Activated naive CD8-positive, alpha-beta T cell treated with anti-CD3 and anti-CD28 coated beads, Interleukin-2, amount 50 U/mL, for 24 hours (primary cell): Measurements from ENCODE around the gene FAM222B.
A peak's percentile ranks its signal among the peaks of the same experiment; 100 is the strongest.
"Not testable (repeated sequence)": the region's sequence is repeated elsewhere in the genome, so short reads cannot be mapped to it uniquely, and the experiment has no call there.

Source experiments
- ATAC-seq: fragments of 150-1000 bp; cut with Tn5 transposase; one replicate; pipeline ENCODE4 v1.10.0; 2021
- DNase-seq: peaks from one replicate; pipeline ENCODE4 v3.0.0; 2021
- H3K27ac Mint-ChIP-seq: one replicate; pipeline ENCODE4 v1.8.0; 2021; ENCODE audit warnings: mild to moderate bottlenecking, mixed read lengths
- H3K27me3 Mint-ChIP-seq: one replicate; pipeline ENCODE4 v1.8.0; 2021; ENCODE audit warnings: mixed read lengths
- H3K36me3 Mint-ChIP-seq: one replicate; pipeline ENCODE4 v1.8.0; 2021; ENCODE audit warnings: low read depth, mixed read lengths
- H3K4me1 Mint-ChIP-seq: one replicate; pipeline ENCODE4 v1.8.0; 2021; ENCODE audit warnings: mixed read lengths
- H3K4me3 Mint-ChIP-seq: one replicate; pipeline ENCODE4 v1.8.0; 2021; ENCODE audit warnings: mild to moderate bottlenecking, moderate library complexity, mixed read lengths
- H3K9me3 Mint-ChIP-seq: one replicate; pipeline ENCODE4 v1.8.0; 2021; ENCODE audit warnings: mixed read lengths

FAM222B gene

DNA sequence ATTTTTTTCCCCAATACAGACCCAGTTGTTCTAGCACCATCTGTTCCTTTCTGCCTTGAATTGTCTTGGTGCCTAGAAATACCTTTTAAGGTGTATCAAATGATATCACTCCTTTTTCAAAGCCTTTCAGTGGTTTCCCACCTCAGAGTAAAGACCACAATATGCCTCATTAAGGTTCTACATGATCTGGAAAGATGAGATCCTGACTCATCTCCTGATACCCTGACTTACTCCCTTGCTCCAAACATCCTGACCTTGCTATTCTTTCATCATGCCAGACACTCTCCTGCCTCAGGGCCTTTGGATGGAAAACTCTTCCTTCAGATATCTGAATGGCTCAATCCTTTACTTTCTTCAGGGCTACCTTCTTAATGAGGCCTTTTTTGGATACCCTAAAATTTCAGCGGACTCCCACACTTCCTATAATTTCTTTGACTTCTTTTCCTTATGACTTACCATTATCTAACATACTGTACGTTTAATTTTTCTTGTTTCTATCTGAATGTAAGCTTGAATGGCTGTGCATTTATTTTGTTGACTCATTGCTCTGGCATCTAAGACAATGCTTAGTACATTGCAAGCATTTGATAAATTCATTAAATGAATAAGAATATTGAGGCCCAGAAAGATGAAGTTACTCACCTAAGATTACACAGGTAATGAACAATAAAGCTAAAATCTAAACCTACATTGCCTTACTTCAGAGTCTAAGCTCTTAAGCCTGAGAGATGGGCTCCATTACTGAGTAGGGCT is 35.7 kb upstream of the FAM222B start:
- no peaks in the 10 kb centered on the region for H3K9me3 Mint-ChIP-seq
- H3K27ac Mint-ChIP-seq: peak overlapping the region; percentile 7
- no peaks in the 10 kb centered on the region for H3K27me3 Mint-ChIP-seq
- H3K36me3 Mint-ChIP-seq: peaks cover 18% of the 10 kb centered on the region
- no peak overlapping the region for H3K4me3 Mint-ChIP-seq
- ATAC-seq: peak; percentile 67
- peaks cover 32% of the 10 kb centered on the region for H3K4me1 Mint-ChIP-seq
- no peak for DNase-seq

DNA sequence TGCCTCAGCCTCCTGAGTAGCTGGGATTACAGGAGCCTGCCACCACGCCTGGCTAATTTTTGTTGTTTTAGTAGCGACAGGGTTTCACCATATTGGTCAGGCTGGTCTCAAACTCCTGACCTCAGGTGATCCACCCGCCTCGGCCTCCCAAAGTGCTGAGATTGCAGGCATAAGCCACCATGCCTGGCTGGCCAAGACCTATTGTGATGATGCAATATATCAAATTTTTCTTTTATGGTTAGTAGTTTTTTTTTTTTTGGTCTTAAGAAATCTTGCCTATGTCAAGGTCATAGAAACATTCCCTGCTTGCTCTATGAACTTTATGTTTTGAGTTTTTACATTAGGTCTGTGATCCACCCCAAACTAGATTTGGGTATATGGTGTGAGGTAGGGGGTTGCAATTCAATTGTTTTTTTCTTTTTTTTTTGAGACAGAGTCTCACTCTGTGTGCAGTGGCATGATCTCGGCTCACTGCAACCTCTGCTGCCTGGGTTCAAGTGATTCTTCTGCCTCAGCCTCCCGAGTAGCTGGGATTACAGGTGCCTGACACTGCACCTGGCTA is 34.6 kb upstream of the FAM222B start:
- Mint-ChIP-seq H3K36me3 (peaks cover 13% of the 10 kb centered on the region), H3K4me1 (peaks cover 32% of the 10 kb centered on the region)
- not testable (repeated sequence) for H3K27ac Mint-ChIP-seq, ATAC-seq, H3K27me3 Mint-ChIP-seq, DNase-seq, H3K4me3 Mint-ChIP-seq, H3K9me3 Mint-ChIP-seq

DNA sequence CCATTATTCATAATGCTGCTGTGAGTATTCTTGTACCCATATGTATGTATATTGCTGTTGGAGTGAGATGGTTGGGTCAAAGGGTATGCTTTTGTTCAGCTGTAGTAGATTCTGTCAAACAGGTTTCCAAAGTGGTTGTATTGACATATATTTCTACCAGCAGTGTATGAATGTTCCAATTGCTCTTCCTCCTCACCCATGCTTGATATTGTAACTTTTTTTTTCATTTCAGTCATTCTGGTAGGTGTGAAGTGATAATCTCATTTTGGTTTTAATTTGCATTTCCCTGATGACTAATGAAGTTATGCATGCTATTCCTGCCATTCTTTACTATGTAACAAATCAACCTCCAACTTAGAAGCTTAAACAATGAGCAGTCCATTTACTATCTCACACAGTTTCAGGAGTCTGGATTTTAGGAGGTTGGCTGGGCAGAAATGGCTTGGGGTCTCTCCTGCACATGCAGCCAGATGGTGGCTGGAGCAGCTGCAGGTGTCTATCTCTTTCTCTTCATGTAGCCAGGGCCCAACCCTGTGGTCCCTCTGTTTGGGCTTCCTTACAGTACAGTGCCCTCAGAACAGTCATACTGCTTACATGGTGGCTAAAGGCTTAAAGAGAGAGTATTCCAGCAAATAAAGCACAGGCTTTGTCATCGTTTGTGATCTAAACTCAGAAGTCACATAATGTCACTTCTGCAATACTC is 33.4 kb upstream of the FAM222B start:
- DNase-seq (no peak), ATAC-seq (peak; percentile 64)
- Mint-ChIP-seq H3K36me3 (peaks cover 11% of the 10 kb centered on the region), H3K27ac (no peak overlapping the region), H3K9me3 (no peaks in the 10 kb centered on the region), H3K4me1 (peaks cover 43% of the 10 kb centered on the region), H3K27me3 (no peaks in the 10 kb centered on the region), H3K4me3 (no peak overlapping the region)

DNA sequence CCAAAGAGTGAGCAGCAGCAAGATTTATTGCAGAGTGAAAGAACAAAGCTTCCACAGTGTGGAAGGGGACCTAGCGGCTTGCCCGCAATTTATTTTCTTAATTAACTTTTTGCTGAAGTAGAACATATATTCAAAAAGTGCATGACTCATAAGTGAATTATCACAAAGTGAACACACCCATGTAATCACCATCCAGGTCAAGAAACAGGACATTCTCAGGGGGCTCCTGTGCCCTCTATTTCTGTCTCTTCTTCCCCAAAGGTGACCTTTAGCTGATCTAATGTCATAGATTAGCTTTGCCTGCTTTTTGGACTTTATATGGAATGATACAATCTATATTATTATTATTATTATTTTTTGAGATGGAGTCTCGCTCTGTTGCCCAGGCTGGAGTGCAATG is 32.2 kb upstream of the FAM222B start:
- Mint-ChIP-seq H3K4me3 (no peak overlapping the region), H3K9me3 (no peaks in the 10 kb centered on the region), H3K27ac (no peak overlapping the region), H3K4me1 (peaks cover 45% of the 10 kb centered on the region), H3K27me3 (no peaks in the 10 kb centered on the region), H3K36me3 (peaks cover 6% of the 10 kb centered on the region)
- DNase-seq: no peak
- no peak for ATAC-seq

DNA sequence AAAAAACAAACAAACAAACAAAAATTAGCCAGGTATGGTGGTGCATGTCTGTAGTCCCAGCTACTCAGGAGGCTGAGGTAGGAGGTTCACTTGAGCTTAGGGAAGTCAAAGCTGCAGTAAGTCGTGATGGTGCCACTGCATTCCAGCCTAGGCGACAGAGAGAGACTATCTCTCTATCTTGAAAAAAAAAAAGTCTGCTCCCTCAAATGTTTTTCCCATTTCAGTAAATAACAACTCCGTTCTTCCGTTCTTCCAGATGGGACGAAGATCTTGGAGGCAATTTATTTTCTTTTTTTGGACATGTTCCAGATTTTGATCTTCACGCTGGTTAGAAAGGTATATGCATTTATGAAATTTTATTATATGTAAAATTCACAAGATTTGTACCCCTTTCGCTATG is 31.2 kb upstream of the FAM222B start:
- ATAC-seq (no peak), DNase-seq (no peak)
- H3K4me1 Mint-ChIP-seq: peaks cover 45% of the 10 kb centered on the region
- H3K4me3 Mint-ChIP-seq: no peak overlapping the region
- peaks cover 3% of the 10 kb centered on the region for H3K36me3 Mint-ChIP-seq
- no peak overlapping the region for H3K27ac Mint-ChIP-seq
- H3K9me3 Mint-ChIP-seq: no peaks in the 10 kb centered on the region
- no peaks in the 10 kb centered on the region for H3K27me3 Mint-ChIP-seq

DNA sequence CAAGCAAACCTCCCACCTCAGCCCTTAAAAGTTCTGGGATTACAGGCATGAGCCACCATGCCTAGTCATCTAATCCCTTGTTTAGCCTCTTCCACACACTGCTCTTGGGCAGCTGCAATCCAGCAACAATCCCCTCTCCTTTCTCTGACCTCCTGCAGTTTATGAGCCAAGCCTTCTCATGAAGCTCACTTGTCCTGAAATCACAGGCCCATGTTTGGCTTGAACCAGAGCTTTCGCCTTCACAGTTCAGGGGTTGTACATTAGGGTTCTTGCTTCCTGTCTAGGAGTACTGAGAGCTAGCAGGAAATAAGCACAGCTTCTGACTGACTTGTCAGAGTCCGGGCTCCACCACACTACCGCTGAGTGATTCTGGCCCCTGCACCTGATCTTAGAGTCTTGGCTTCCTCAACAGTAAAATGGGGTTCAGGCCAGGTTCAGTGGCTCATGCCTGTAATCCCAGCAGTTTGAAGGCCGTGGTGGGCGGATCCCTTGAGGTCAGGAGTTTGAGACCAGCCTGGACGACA is 28.5 kb upstream of the FAM222B start:
- ATAC-seq: peak; percentile 70
- Mint-ChIP-seq H3K27me3 (no peaks in the 10 kb centered on the region), H3K27ac (peak overlapping the region; percentile 78), H3K36me3 (no peaks in the 10 kb centered on the region), H3K4me3 (no peak overlapping the region), H3K4me1 (peaks cover 21% of the 10 kb centered on the region), H3K9me3 (no peaks in the 10 kb centered on the region)
- peak; percentile 30 for DNase-seq

DNA sequence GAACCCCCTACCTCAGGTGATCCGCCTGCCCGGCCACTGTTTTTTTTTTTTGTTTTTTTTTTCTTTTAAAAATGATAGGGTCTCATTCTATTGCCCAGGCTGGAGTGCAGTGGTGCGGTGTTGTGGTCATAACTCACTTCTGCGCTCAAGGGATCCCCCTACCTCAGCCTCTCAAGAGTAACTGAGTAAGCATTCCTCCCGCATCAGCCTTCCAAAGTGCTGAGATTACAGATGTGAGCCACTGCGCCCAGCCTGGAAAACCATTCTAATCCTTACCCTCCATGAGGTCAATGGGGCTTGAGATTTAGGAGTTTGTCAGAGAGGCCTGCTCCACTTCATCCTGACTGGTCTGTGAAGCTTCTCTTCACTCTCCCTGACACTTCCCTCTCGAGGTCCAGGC is 24.7 kb upstream of the FAM222B start:
- Mint-ChIP-seq H3K9me3 (no peaks in the 10 kb centered on the region), H3K4me1 (peaks cover 16% of the 10 kb centered on the region), H3K4me3 (no peak overlapping the region), H3K27me3 (no peaks in the 10 kb centered on the region), H3K36me3 (no peaks in the 10 kb centered on the region), H3K27ac (no peak overlapping the region)
- no peak for DNase-seq
- no peak for ATAC-seq

DNA sequence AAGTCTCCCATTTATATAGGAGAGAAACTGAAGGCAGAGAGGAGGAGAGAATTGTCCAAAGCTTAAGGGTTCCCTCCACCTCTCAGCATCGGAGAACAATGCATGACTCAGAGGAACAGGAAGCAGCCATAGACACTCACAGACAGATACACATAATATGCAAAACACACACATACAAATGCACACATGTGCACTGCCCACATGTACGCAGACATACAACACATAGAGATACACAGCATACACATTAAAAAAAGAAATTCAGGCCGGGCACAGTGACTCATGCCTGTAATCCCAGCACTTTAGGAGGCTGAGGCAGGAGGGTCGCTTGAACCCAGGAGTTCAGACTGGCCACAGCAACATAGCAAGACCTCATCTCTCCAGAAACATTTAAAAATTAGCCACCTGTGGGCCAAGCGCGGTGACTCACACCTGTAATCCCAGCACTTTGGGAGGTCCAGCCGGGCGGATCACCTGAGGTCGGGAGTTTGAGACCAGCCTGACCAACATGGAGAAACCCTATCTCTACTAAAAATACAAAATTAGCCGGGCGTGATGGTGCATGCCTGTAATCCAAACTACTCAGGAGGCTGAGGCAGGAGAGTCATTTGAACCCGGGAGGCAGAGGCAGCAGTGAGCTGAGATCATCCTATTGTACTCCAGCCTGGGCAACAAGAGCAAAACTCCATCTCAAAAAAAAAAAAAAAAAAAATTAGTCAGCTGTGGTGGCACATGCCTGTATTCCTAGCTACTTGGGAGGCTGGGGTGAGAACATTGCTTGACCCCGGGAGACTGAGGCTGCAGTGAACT is 23.6 kb upstream of the FAM222B start:
- DNase-seq (no peak), ATAC-seq (no peak)
- H3K9me3 Mint-ChIP-seq: no peaks in the 10 kb centered on the region
- peaks cover 6% of the 10 kb centered on the region for H3K4me1 Mint-ChIP-seq
- H3K4me3 Mint-ChIP-seq: no peak overlapping the region
- no peaks in the 10 kb centered on the region for H3K36me3 Mint-ChIP-seq
- H3K27me3 Mint-ChIP-seq: no peaks in the 10 kb centered on the region
- H3K27ac Mint-ChIP-seq: peak overlapping the region; percentile 40

DNA sequence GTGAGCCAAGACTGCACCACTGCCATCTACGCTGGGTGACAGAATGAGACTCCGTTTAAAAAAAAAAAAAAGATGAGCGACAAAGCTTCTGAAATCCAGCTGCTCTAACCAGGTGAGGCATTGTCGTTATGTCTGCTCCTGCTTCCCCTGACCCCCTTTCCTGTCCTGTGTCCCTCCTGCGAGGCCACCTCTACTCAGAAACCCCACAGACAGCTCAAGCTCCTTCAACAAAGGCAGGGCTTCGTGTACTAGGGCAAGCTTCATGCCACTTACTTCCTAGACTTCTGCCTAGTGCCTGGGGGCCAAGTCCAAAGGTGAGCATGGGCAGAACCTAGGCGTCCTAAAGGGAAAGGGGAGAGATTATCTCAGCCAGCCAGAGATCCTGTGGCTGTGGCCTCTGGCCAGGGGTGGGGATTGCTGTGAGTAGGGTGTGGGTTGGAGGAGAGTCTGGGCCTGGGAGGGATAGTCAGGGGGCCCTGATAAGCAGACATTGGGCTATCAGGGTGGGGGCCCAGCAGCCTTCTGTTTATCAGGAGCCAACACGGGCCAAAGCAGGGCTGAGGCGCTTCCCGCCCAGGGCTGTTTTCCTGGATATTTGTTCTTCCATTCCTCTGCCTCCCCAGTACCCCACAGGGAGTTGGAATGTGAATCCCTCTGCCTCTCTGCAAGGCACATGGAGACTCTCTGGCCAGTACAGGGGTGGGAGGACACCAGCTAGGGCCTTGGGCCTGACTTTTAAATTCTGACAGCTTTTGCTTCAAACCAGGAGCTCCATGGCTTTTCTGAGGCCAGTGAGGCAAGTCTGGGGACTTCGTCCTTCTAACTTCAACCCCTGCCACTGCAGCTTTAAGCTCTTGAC is 22.6 kb upstream of the FAM222B start:
- Mint-ChIP-seq H3K4me1 (peaks cover 3% of the 10 kb centered on the region), H3K27me3 (no peaks in the 10 kb centered on the region), H3K9me3 (no peaks in the 10 kb centered on the region), H3K36me3 (peaks cover 4% of the 10 kb centered on the region), H3K27ac (no peak overlapping the region), H3K4me3 (no peak overlapping the region)
- ATAC-seq (no peak), DNase-seq (no peak)

DNA sequence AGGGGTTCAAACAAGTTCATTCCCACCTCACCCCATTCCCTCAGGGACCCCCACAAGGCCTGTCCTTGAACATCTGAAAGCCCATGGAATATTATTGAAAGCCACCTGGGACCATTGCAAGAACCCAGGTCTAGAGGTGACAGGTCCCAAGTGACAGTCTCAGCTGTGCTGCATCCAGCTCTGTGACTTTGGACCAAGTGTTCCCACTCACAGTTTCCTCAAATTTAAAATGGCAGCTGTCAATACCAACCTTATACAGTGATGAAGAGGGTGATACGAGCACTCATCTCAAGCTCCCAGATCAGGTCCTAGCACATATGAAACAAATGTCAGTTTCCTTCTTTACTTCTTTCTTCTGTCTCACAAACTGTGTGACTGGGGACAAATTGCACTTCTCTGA is 21.4 kb upstream of the FAM222B start:
- H3K4me1 Mint-ChIP-seq: peaks cover 3% of the 10 kb centered on the region
- no peak overlapping the region for H3K27ac Mint-ChIP-seq
- ATAC-seq (no peak), DNase-seq (no peak)
- H3K36me3 Mint-ChIP-seq: peaks cover 8% of the 10 kb centered on the region
- H3K9me3 Mint-ChIP-seq: no peaks in the 10 kb centered on the region
- H3K4me3 Mint-ChIP-seq: no peak overlapping the region
- no peaks in the 10 kb centered on the region for H3K27me3 Mint-ChIP-seq

DNA sequence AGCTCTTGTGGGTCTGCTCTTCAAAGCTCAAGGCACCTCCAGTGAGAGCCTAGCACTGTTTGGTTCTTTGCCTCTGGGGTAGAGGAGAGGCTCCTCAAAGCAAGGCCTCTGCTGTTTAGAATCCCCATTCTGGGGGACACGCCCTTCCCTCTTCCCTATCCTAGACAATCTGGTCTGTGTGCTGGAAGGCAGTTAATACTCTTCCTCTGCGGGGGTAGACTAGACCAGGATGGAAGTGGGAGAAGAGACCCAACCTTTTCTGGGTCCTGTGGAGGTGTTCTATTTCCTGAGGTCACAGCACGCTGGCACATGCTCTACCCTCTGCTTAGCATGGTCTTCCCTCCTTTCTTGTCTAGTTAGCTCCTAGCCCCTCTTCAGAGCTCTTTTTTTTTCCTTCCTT is 20.0 kb upstream of the FAM222B start:
- Mint-ChIP-seq H3K27ac (no peak overlapping the region), H3K4me1 (peaks cover 13% of the 10 kb centered on the region), H3K27me3 (no peaks in the 10 kb centered on the region), H3K36me3 (peaks cover 20% of the 10 kb centered on the region), H3K4me3 (no peak overlapping the region), H3K9me3 (no peaks in the 10 kb centered on the region)
- DNase-seq (no peak), ATAC-seq (no peak)

DNA sequence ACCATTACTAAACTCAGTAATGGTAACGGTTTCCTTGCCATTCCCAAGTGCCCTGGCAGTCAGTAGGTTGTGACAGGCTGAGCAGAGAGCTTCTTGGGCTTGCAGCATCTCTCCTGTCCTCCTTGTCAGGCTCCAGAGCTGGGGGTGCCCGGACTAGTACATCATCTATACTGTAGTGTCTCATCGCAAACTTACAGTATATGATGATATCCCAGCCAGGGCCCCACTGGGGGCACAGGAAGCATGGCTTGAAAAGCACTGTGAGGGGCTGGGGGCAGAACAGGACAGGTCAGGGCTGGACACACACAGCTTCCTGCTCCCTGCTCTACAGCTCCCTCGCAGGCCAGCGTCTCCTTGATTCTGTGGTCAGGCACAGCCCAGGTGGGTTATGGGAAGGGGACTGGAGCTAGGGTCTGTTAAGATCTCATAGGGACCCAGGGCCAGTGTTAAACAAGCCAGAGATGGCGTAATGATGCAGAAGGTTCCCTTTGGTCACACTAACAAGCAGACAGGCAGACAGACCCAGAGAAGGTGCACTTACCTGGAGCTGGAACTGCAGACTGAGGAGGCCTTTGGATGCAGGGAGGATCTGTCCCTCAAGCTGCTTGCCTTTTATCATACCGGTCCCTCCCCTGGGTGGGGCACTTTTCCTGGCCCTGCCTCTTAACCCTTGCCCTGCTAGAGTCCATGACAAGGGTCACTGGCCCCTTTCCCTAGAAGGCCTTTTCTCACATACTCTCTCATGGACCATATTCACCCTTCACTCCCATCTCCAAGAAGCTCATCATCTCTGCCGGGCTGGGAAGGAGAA is 19.0 kb upstream of the FAM222B start:
- Mint-ChIP-seq H3K27ac (no peak overlapping the region), H3K27me3 (no peaks in the 10 kb centered on the region), H3K4me1 (peaks cover 20% of the 10 kb centered on the region), H3K9me3 (no peaks in the 10 kb centered on the region), H3K4me3 (no peak overlapping the region), H3K36me3 (peaks cover 21% of the 10 kb centered on the region)
- DNase-seq (no peak), ATAC-seq (no peak)

DNA sequence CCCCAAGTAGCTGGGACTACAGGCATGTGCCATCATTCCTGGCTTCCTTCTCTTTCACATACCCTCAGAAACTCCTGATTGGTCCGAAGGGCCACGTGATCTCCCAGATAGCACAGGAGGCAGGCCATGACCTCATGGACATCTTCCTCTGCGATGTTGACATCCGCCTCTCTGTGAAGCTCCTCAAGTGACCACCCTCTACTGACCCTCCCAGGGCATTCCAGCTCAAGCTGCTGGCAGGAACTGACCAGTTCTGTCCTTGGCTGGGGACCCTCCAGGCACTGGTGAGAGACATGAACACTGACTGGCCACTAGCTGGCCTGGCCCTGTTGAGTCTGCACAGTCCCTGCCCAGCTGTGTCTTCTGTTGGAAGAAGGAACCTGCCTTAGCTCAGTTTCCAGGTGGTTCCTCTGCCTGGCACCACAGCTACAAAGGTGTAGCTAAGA is 17.8 kb upstream of the FAM222B start:
- H3K9me3 Mint-ChIP-seq: no peaks in the 10 kb centered on the region
- ATAC-seq (no peak), DNase-seq (no peak)
- H3K27me3 Mint-ChIP-seq: no peaks in the 10 kb centered on the region
- H3K27ac Mint-ChIP-seq: no peak overlapping the region
- peaks cover 28% of the 10 kb centered on the region for H3K4me1 Mint-ChIP-seq
- H3K36me3 Mint-ChIP-seq: peaks cover 21% of the 10 kb centered on the region
- no peak overlapping the region for H3K4me3 Mint-ChIP-seq
